Stimulated activated CD8-positive, alpha-beta memory T cell treated with anti-CD3 and anti-CD28 coated beads, Interleukin-15, amount 100 ng/mL, for 4 hours (primary cell): ENCODE results near the gene XCL1.
"Not testable (repeated sequence)": the region's sequence is repeated elsewhere in the genome, so short reads cannot be mapped to it uniquely, and the experiment has no call there.

Experiments
- DNase-seq, 2 donors: peaks; one replicate each; pipeline ENCODE4 v3.0.0-alpha.2; 2020; ENCODE audit warnings: low read depth in 2 of 2

XCL1 gene, protein sequence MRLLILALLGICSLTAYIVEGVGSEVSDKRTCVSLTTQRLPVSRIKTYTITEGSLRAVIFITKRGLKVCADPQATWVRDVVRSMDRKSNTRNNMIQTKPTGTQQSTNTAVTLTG

DNA sequence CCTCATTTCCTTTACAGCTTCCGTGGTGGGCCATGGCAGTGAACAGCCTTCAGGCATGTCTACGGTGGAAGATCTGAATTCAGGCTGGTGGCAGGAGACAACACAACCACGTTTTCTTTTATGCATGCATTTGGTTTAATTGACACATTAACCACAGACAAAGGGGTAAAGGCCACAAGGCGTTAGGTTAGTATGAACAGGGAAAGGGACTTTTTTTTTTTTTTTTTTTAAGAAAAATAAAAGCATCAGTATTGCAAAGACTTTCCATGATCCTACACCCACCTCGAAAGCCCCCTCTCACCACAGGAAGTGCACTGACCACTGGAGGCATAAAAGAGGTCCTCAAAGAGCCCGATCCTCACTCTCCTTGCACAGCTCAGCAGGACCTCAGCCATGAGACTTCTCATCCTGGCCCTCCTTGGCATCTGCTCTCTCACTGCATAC lies at the start of gene XCL1:
Gene XCL1 (plus strand): TSS at position 361 of the 444 bp plus-strand sequence. CDS start 33 bp downstream, at position 394.
- DNase-seq: peak in 1 of 2 donors; percentile 19

DNA sequence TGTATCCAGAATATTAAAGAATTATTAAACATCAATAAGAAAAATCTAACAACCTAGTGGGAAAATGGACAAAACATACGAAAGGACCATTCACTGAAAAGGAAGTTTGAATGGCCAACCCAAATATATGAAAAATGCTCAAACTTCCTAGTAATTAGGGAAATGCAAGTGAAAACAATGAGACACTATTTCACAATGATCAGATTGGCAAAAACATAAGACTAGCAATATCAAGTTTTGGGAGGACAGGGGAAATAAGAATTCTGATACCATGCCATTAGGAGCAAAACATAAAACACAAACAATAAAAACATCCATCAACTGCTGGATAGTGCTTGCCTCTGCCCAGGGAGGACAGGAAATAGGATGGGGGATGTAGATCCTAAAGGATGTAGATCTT lies 46.9 kb upstream of the XCL1 start:
- DNase-seq: no peak

DNA sequence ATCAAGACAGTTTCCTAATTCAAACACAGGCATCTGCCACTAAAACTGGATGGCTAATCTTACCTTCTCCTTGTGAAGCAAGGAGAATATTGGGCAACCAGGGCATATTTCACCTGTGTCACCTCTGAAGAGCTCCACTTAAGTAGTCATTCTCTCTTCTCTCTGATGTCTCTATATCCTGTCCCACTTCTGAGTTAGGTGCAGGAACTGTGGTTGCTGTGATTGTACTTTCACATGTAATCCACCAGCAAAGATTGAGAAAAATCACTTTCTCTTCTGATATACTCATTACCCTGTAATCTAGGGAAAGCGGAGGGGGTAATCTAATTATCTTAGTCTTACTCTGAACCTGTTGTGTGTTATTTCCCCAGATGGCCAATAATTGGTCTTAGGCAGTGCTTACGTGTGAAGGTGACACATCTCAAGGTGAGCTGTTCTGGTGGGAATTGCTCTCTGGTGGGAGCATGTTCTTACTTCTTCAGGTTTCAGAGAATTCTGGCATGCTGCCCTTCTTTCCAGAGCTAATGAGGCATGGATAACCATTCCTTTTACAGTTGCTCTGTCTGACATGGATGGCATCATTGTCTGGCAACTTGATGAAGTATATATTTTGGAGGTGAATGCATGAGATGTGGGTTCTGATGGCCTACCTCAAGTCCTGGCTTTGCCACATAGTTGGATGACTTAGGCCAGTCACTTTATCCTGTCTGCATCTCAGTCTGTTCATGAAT lies 44.6 kb upstream of the XCL1 start:
- DNase-seq: no peak

DNA sequence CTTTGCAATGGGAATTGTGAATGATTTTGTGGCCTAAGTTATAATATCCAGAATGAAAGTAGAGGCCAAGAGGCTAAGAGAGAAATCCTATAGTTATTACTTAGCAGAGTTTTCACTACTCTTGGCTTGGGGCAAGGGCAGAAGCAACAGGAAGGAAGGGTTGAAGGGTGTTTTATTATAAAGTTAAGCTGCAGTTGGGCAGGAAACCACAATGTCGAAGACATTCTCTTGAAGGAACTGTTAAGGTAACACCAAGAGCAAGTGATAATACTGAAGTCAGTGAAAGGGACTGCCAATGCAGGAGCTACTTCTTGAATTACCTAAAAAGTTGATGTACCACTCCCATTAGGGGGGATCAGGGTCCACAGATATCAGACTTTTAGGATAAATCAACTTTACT lies 40.9 kb upstream of the XCL1 start:
- no peak for DNase-seq

DNA sequence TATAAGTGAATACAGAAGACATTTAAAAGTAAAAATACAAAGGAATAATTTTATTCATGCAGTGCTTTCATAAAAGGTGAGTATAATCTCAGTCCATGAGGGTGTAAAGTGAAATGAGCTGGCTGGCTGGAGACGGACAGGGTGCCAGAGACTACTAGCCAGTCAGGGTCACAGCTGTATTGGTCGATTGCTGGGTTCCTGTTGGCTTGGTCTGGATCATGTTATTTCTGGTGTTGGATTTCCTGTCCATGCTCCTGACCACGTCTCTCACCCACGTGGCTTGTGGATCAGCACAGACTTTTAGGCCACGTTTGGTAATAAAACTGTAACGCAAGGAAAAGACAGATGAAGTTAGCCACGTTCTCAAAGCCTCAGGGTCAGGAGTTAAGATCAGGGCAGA lies 35.6 kb upstream of the XCL1 start:
- not testable (repeated sequence) for DNase-seq

DNA sequence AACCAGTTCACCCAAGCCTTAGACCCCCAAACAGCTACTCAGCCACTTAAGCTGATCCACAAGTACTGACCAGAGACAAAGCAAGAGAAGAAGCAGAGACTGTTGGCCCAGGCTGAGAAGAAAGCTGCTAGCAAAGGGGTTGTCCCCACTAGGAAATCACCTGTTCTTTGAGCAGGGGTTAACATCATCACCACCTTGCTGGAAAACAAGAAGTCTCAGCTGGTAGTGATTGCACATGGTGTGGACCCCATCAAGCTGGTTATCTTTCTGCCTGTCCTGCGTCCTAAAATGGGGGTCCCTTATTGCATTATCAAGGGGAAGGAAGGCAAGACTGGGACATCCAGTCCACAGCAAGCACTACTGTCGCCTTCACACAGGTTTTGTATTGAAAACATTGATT lies 33.4 kb upstream of the XCL1 start:
- DNase-seq: not testable (repeated sequence)

DNA sequence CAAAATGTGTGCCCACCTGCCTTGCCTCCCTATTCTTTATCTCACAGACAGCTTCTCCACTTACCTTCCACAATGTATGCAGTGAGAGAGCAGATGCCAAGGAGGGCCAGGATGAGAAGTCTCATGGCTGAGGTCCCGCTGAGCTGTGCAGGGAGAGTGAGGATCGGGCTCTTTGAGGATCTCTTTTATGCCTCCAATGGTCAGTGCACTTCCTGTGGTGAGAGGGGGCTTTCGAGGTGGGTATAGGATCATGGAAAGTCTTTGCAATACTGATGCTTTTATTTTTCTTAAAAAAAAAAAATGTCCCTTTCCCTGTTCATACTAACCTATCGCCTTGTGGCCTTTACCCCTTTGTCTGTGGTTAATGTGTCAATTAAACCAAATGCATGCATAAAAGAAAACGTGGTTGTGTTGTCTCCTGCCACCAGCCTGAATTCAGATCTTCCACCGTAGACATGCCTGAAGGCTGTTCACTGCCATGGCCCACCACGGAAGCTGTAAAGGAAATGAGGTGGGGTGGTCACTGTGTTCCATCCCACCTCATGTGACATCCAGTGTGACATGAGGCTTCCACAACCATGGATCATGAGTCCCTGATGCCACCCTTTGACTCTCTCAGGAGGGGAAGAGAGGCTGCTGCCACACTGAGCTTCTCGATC lies 32.4 kb upstream of the XCL1 start, which contains the start of gene XCL2:
Gene XCL2 (minus strand): TSS at position 158 of the 659 bp plus-strand sequence. CDS start 33 bp downstream, at position 125.
- DNase-seq: not testable (repeated sequence)

DNA sequence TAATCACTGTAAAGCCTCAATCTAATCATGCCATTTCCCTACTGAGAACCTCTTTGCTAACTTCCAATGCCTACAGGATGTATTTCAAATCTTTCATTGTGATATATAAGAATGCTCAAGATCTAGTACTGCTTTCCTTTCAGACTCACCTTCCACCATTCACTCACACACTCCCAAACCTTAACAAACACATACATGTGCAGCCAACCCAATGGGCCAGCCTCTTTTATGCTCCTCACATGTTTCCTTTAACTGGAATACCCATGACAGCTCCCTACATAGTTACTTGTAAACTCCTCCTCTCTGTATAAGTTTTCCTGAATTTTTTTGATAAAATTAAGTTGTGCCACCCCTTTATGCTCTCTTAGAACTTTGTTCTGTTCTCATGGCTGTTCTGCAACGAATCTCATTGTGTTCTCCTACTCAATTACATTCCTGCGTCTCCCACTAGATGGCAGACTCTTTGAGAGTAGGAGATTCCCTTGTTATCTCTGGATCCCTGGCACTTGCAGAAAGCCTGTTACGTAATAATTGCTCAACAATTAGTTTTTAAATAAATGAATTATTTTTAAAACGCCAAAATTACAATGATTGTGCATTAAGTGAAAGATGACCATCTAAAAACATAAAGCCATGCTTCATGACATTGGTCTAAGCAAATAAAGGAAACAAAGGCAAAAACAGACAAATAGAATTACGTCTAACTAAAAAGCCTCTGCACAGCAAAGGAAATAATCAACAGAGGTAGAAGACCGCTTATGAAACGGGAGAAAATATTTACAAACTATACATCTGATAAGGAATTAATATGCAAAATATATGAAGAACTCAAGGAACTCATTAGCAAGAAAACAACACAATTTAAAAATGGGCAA lies 30.5 kb upstream of the XCL1 start:
- DNase-seq: not testable (repeated sequence)

DNA sequence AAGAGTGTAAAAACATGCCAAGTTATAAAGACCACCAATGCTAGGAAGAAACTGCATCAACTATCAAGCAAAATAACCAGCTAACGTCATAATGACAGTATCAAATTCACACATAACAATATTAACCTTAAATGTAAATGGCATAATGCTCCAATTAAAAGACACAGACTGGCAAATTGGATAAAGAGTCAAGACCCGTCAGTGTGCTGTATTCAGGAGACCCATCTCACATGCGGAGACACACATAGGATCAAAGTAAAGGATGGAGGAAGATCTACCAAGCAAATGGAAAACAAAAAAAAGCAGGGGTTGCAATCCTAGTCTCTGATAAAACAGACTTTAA lies 29.9 kb upstream of the XCL1 start:
- not testable (repeated sequence) for DNase-seq

DNA sequence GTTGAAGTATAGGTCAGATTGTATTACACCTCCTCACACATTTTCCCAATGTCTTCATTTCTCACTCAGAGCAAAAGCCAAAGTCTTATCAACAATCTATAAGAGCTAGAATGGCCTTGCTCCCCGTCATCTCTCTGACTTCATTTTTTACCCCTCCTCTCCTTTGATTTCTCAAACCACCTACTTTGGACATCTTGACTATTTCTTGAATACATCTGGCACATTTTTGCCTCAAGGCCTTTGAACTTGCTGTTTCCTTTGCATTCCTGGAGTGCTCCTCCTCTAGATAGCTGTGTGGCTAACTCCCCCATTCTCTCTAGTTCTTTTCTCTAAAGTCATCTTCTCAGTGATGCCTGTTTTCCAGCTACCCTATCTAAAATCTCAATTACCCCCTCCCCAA lies 25.4 kb upstream of the XCL1 start:
- no peak for DNase-seq

DNA sequence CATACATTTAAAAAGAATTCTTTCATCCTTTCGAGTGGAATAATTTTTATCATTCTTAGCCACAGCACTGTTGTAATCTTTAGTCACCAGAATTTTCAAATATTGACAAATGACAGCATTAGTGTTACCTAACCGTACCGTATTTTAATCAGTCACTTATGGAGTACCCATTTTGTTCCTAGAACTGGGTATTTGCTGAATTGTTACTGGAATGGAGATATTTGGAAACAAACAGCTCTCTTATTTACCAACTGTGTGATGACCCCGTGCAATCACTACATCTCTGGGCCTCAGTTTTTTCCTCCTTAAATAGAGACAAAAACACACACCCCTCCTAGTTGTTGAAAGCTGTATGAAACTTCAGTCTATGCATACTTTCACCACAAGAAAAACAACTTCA lies 24.7 kb upstream of the XCL1 start:
- DNase-seq: no peak

DNA sequence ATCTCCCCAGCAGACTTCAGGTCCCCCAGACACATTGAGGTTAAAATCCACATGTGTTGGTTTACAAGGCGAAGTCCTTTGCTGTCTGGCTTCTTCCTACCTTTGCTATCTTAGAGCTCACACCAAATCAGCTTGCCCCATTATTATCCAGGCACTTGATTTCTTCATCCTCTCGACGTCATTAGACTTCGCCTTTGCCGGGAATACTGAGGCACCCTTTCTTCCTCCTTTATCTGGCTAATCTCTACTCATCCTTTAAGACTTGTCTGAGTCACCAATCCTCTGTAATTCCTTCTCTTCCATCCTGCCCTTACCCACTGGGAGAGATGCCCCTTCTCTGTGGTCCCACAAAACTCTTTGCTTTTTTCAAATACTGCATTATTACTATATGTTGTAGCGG lies 23.4 kb upstream of the XCL1 start:
- DNase-seq: no peak

DNA sequence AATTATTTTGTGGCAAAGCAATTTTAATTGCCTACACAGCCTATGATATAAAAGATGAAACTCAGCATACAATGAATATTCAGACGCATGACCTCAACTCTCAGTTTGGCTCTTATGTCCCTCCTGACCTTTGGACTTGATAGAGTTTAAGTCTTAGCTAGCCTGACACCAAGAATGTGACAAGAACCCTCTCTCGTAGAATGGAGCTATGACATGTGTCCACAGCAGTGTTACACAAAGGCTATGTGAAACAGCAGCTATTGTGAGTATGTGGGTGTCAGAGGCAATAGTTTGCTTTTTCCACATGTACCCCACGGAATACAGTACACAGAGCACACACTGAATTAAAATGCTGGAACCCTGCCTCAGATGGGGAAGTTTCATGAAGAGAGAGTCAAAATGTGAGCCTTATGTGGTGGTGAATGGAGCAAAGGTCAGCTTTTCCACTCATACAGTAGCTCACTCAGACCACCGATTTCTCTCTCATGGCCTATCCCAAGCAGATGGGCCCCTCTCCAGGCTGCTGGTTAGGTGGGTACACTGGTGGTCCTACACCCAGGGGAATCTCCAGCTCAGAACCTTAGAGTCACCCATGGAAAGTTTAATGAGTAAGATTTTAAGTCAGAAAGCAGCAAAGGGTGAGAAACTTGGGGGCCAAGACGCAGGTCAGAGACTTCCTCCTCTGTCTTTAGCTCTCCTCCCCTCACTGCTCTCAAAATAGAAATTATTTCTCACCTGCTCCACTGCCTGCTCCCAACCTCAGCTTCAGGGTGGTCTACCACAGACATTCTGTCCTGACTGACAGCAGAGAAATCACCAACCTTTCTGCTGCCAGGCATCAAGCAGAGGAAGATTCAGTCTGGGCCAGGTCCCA lies 22.5 kb upstream of the XCL1 start:
- no peak for DNase-seq

DNA sequence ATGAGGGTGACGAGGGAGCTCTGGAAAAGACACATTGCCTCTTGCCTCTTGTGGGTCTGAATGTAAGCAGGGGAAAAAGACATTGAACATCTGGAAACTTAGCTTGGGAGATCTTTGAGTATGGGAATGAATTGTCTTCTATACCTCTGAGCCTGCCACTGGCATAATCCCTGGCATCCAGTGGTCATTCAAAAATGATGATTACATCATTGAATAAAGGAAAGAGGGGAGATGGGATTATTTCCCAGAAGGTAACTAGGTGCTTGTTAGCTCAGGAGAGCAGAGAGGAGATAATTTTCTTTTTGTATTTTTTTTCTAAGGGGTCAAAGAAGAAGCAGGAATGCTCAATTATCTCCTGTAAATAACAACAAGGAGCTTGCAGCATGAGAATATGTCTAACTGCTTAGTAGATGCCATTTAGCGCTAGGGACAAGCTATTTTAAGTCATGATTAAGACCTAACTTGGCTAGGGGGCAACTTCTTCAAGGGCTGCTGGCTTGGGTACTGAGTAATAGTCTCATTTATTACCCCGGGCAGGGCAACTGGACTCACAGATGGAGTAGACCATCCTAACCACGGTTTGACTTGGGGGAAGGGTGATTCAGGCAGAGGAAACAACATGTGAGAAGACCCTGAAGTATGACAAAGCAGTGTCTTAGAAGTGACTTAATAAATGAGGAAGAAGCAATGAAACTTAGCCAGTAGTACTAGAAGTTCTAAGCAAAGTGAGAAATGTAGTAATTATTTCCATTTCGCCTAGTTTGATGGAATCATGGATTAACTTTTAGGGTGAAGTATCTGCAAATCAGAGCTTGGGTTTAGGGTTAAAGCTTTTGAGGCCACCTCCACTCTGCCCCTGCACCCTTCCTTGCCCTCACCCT lies 21.6 kb upstream of the XCL1 start:
- no peak for DNase-seq

DNA sequence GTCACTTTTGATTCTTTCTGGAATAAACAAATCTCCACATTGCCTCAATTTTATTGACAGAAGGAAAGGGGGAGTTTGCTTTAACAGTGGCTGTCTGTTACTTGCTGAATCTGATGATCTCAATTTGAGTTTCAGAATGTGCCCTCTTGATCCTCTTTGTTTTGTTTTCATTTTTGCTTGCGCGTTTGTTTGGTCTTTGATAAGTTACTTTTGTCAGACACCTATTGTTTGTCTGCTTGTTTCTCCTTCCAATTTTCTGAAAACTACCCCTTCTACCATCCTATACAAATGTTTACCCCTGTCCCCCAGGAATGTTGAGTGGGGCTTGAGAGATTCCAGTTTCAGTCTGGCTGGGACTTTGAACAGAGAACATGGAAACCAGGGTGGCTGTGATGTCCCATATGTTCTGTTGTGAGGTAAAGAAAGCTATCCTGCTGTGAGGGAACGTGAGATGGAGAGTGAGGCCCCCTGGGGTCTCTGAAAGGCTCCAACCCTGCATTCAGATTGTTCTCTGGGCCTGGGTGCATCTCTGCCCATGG lies 20.8 kb upstream of the XCL1 start:
- DNase-seq: no peak

DNA sequence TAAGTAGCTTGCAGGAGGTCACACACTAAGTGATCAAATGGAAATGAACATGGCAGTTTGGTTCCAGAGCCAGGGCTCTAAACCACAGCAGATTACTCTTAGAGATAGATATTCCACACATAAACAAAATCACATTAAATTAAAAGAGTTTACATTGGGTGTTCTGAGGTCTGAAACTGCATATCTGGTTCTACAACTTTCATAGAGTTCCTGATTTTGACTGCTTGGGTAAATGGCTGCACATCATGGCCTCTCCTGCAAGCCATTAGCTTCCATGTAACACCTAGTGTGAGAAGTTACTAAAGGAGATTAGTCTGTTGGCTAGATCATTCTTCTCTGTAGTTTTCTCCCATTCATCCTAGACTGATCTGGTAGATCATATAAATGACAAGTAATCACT lies 19.8 kb upstream of the XCL1 start:
- no peak for DNase-seq

DNA sequence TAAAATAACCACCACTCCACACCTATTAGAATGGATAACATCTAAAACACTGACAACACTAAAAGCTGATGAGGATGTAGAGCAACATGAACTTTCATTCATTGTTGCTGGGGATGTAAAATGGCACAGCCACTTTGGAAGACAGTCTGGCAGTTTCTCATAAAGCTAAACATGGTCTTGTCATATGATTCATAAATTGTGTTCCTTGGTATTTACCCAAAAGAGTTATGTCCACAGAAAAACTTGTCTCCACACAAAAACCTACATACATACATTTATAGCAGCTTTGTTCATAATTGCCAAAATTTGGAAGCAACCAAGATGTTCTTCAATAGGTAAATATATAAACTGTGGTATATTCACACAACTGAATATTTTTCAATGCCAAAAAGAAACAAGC lies 16.0 kb upstream of the XCL1 start:
- DNase-seq: no peak

DNA sequence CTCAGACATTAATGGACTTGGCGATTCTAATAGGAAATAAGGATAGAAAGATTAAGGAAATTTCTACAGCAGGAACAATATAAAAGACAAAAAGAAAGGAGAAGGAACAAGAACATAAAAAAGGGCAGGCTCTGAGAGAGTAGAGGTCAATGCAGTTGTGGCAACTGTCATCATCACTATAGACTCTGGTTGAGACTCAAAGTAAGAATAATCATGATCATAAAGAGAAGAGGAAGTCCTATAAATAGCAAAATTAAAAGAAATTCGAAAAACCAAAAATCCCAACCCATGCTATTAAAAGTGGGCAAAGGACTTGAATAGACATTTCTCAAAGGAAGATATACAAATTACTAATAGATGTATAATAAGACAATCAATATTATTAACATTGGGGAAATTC lies 14.4 kb upstream of the XCL1 start:
- no peak for DNase-seq

DNA sequence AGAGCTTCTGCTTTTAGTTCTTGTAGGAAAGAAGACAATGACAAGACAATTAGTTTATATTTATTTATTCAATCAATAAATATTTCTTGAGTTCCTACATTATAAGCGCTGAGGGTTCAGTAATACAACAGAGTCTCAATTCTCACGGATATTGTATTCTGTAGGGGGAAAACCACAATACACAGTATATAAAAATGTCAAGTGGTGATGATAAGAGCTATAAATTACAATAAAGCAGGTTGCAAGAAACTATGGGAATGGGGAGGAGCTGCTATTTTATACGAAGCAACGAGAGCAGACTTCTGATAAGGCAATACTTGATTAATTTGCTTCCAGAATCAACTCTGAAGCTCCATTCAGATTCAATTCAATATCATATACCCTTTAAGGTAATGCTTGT lies 10.6 kb upstream of the XCL1 start:
- DNase-seq: no peak

DNA sequence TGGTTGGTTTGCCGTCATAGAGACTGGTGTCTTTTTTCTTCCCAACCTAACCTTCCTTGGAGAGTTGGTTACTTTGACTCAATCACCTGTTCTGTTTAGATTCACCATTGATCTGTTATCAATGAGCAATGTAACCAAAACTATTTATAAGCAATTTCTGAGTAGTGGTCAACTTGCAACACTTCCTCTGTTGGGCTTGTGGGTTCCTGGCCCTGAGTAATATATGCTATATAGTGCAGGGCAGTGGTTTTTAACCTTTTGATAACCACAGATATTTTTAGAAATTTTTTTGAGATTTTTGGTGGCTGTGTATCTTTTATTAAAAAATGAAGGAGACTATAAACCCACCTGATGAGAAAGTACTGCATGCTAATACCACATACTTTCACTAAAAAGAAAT lies 9.4 kb upstream of the XCL1 start:
- DNase-seq: no peak
